A549 (cell line): ENCODE measurements around the gene CHD9. TPM values are rescaled to one million over a fixed set of nuclear protein-coding genes. Genes with fewer than 3 reads are reported as not detected.

Experiments used
- ATAC-seq, 2 experiments: fragments of 200-7000 bp in 1 of 2; fragments of >200 bp in 1 of 2; cut with Nextera tagmentation in 1 of 2; cut with Tn5 transposase in 1 of 2; 3 replicates each; pipeline versions ENCODE4 v1.8.0 to v1.9.1; 2018 to 2020; ENCODE audit warnings: mild to moderate bottlenecking in 1 of 2, moderate library complexity in 1 of 2
- CTCF ChIA-PET: fragments of 300-600 bp; sonication (Branson Sonifier 250); formaldehyde crosslinking; extraction: SDS; loops from one replicate; lab custom pipeline; 2021; ENCODE audit warnings: antibody characterized with exemption, inconsistent platforms; lab: Yijun Ruan, JAX
- POLR2A ChIA-PET: fragments of 350-600 bp; formaldehyde crosslinking; extraction: SDS; loops from one replicate; lab custom pipeline; 2021; ENCODE audit warnings: antibody characterized with exemption, inconsistent platforms; lab: Yijun Ruan, JAX
- DNase-seq, 2 experiments: peaks; one replicate each; pipeline versions ENCODE4 v3.0.0 to v3.0.0-alpha.2; 2011 to 2016; ENCODE audit warnings: low read depth in 1 of 2, low spot score in 1 of 2
- FAIRE-seq: peaks from 2 replicates; lab custom pipeline; 2011; peaks lifted over from hg19 to GRCh38; lab: Jason Lieb, UNC
- H3K27ac ChIP-seq, 2 experiments: fragments of >200 bp; sonication (Bioruptor Twin); formaldehyde crosslinking; 3 replicates each; pipeline ENCODE4 v1.5.1; 2016 to 2017
- H3K4me1 ChIP-seq: fragments of >200 bp; sonication (Bioruptor Twin); formaldehyde crosslinking; 3 replicates; pipeline ENCODE4 v1.6.1; 2016
- H3K4me2 ChIP-seq: fragments of >200 bp; sonication (Bioruptor Twin); formaldehyde crosslinking; 3 replicates; pipeline ENCODE4 v1.6.1; 2016
- H3K4me3 ChIP-seq: fragments of >200 bp; sonication (Bioruptor Twin); formaldehyde crosslinking; 3 replicates; pipeline ENCODE4 v1.5.1; 2016
- H3K9me3 ChIP-seq: fragments of >200 bp; sonication (Bioruptor Twin); formaldehyde crosslinking; 3 replicates; pipeline ENCODE4 v1.6.1; 2016
- ATOH8 ChIP-seq: fragments of 250-450 bp; sonication (Bioruptor Pico); IDR thresholded peaks from 2 replicates; pipeline ENCODE4 v1.5.0; 2020; ENCODE audit warnings: low read depth, mild to moderate bottlenecking, moderate library complexity
- CBX2 ChIP-seq: fragments of 200-600 bp; sonication (generic); IDR thresholded peaks from 2 replicates; pipeline ENCODE4 v1.6.1; 2016; ENCODE audit warnings: low read depth, mild to moderate bottlenecking, borderline replicate concordance
- CBX8 ChIP-seq: fragments of 200-600 bp; sonication (generic); IDR thresholded peaks from 2 replicates; pipeline ENCODE4 v1.6.1; 2016
- CEBPB ChIP-seq, 2 experiments: fragments of >200 bp in 1 of 2; sonication (Bioruptor Twin) in 1 of 2; formaldehyde crosslinking in 1 of 2; IDR thresholded peaks; 2 replicates each; pipeline ENCODE4 v1.6.1; 2012 to 2016
- CTCF ChIP-seq: fragments of >200 bp; sonication (Bioruptor Twin); formaldehyde crosslinking; IDR thresholded peaks from 3 replicates; pipeline ENCODE4 v1.5.1; 2016
- EHF ChIP-seq: fragments of 250-450 bp; sonication (Bioruptor Pico); IDR thresholded peaks from 2 replicates; pipeline ENCODE4 v1.5.0; 2020; ENCODE audit warnings: mild to moderate bottlenecking
- EP300 ChIP-seq, 2 experiments: fragments of >200 bp; sonication (Bioruptor Twin); formaldehyde crosslinking; IDR thresholded peaks; 2 replicates in 1 of 2; 3 replicates in 1 of 2; pipeline ENCODE4 v1.6.1; 2016 to 2017
- FOSB ChIP-seq: fragments of 250-450 bp; sonication (Bioruptor Pico); IDR thresholded peaks from 2 replicates; pipeline ENCODE4 v1.5.0; 2020; ENCODE audit warnings: mild to moderate bottlenecking, moderate library complexity
- FOSL2 ChIP-seq, 2 experiments: fragments of 450-650 bp in 1 of 2; fragments of >200 bp in 1 of 2; sonication (Bioruptor Twin) in 1 of 2; formaldehyde crosslinking; IDR thresholded peaks; 2 replicates each; pipeline versions ENCODE4 v1.5.0 to v1.6.1; 2016 to 2020; ENCODE audit warnings: mild to moderate bottlenecking in 1 of 2, moderate library complexity in 1 of 2
- FOXS1 ChIP-seq: fragments of 250-450 bp; sonication (Bioruptor Pico); IDR thresholded peaks from 2 replicates; pipeline ENCODE4 v1.5.0; 2020; ENCODE audit warnings: mild to moderate bottlenecking, moderate library complexity
- GATA3 ChIP-seq: IDR thresholded peaks from 2 replicates; pipeline ENCODE4 v1.6.1; 2012; ENCODE audit warnings: borderline replicate concordance
- HES2 ChIP-seq: fragments of >200 bp; sonication (Bioruptor Twin); formaldehyde crosslinking; IDR thresholded peaks from 2 replicates; pipeline ENCODE4 v1.6.1; 2016
- HEYL ChIP-seq: fragments of 250-450 bp; sonication (Bioruptor Pico); IDR thresholded peaks from 2 replicates; pipeline ENCODE4 v1.8.0; 2021; ENCODE audit warnings: mild to moderate bottlenecking, moderate library complexity
- HOXA7 ChIP-seq: fragments of 250-450 bp; sonication (Bioruptor Pico); IDR thresholded peaks from 2 replicates; pipeline ENCODE4 v1.5.0; 2020; ENCODE audit warnings: mild to moderate bottlenecking, moderate library complexity
- HOXB5 ChIP-seq: fragments of 250-450 bp; sonication (Bioruptor Pico); IDR thresholded peaks from 2 replicates; pipeline ENCODE4 v1.5.0; 2020; ENCODE audit warnings: mild to moderate bottlenecking, moderate library complexity
- KDM1A ChIP-seq: fragments of 200-600 bp; sonication (generic); IDR thresholded peaks from 2 replicates; pipeline ENCODE4 v1.6.1; 2016; ENCODE audit warnings: low read depth, mild to moderate bottlenecking
- MAZ ChIP-seq: fragments of 150-350 bp; IDR thresholded peaks from 2 replicates; pipeline ENCODE4 v1.6.1; 2014; ENCODE audit warnings: antibody characterized with exemption, low read depth, low read length, borderline replicate concordance
- MYC ChIP-seq: IDR thresholded peaks from 2 replicates; pipeline ENCODE4 v1.6.1; 2012; ENCODE audit warnings: mild to moderate bottlenecking, inconsistent platforms, low read length, improper control_type of control experiment, borderline replicate concordance
- NFE2L2 ChIP-seq: fragments of 150-350 bp; conservative IDR thresholded peaks from 2 replicates; pipeline ENCODE4 v1.6.1; 2014; ENCODE audit warnings: low read length
- NR3C1 ChIP-seq: fragments of >200 bp; sonication (Bioruptor Twin); formaldehyde crosslinking; IDR thresholded peaks from 3 replicates; pipeline ENCODE4 v1.6.1; 2017
- POLR2A ChIP-seq: IDR thresholded peaks from 2 replicates; pipeline ENCODE4 v1.6.1; 2012; ENCODE audit warnings: mild to moderate bottlenecking, low read length
- RARB ChIP-seq: fragments of 250-450 bp; sonication (Bioruptor Pico); IDR thresholded peaks from 2 replicates; pipeline ENCODE4 v1.8.0; 2021; ENCODE audit warnings: mild to moderate bottlenecking, moderate library complexity
- SREBF2 ChIP-seq: fragments of 450-650 bp; IDR thresholded peaks from 2 replicates; pipeline ENCODE4 v1.6.1; 2014; ENCODE audit warnings: mild to moderate bottlenecking, moderate library complexity
- ZFP36 ChIP-seq: fragments of 450-650 bp; IDR thresholded peaks from 2 replicates; pipeline ENCODE4 v1.6.1; 2014; ENCODE audit warnings: borderline replicate concordance; ENCODE audit not compliant: partially characterized antibody
- ZNF302 ChIP-seq: fragments of 250-450 bp; sonication (Bioruptor Pico); IDR thresholded peaks from 2 replicates; pipeline ENCODE4 v1.9.0; 2021; ENCODE audit warnings: inconsistent platforms, mild to moderate bottlenecking, moderate library complexity
- ZSCAN20 ChIP-seq: fragments of 250-450 bp; sonication (Bioruptor Pico); IDR thresholded peaks from 2 replicates; pipeline ENCODE4 v1.8.0; 2022; ENCODE audit warnings: mild to moderate bottlenecking, moderate library complexity
- WGBS: methylation state at CpG from one replicate; pipeline ENCODE4 v1.1.6; 2017; ENCODE audit errors: missing lambda C conversion rate; 5-methylcytosine and 5-hydroxymethylcytosine counted together
- polyA plus RNA-seq, 4 experiments: library from polyadenylated mRNA; depleted of rRNA in 3 of 4; stranded (reverse); fragments of >200 nt; fragmentation: RNase III in 1 of 4; extraction: RNeasy Plus Mini Kit Qiagen cat#74134 plus additional on column Dnase treatment in 1 of 4; gene quantifications; 2 replicates in 3 of 4; 3 replicates in 1 of 4; pipeline ENCODE4 v1.2.3, GENCODE V29; 2011 to 2017

CHD9 gene
- polyA plus RNA-seq, 2 of the 4 experiments (the other 2 are of a cell fraction): 17.8 to 51.6 TPM

GRCh38 chr16:53115047-53115446 lies 60.3 kb downstream of the CHD9 start:
- H3K27ac ChIP-seq: no peak overlapping the region
- CTCF ChIA-PET: interaction anchor here (1.5 kb wide), 1 partner anchor 14 kb away, joined by 5 read pairs; no protein-coding TSS in a partner anchor
- FAIRE-seq: no peak
- H3K4me3 ChIP-seq: no peak overlapping the region
- no peak overlapping the region for H3K4me2 ChIP-seq
- DNase-seq: no peak
- ATAC-seq: no peak
- WGBS: 86% methylated on average over 2 of the region's 2 CpGs
- no peaks in the 10 kb centered on the region for H3K9me3 ChIP-seq
- TF ChIP-seq FOSB: no peak
- no peak for TF ChIP-seq ATOH8 (CRISPR knock-in tag)
- no peak for TF ChIP-seq POLR2A
- TF ChIP-seq EHF (CRISPR knock-in tag): no peak
- TF ChIP-seq ZFP36: no peak
- TF ChIP-seq HOXB5 (CRISPR knock-in tag): no peak
- TF ChIP-seq HOXA7 (CRISPR knock-in tag): no peak
- no peak for TF ChIP-seq NFE2L2
- TF ChIP-seq CTCF: no peak
- no peak for TF ChIP-seq CBX2
- no peak for TF ChIP-seq ZSCAN20 (CRISPR knock-in tag)
- no peak for TF ChIP-seq RARB
- TF ChIP-seq FOXS1 (CRISPR knock-in tag): no peak
- TF ChIP-seq, all 56 proteins: peak for 0
- peaks cover 12% of the 10 kb centered on the region; the same call in 1 of the 3 replicates for H3K4me1 ChIP-seq
- POLR2A ChIA-PET: interaction anchor here (0.6 kb wide), 1 partner anchor 15 kb away, joined by 3 read pairs; no protein-coding TSS in a partner anchor

DNA sequence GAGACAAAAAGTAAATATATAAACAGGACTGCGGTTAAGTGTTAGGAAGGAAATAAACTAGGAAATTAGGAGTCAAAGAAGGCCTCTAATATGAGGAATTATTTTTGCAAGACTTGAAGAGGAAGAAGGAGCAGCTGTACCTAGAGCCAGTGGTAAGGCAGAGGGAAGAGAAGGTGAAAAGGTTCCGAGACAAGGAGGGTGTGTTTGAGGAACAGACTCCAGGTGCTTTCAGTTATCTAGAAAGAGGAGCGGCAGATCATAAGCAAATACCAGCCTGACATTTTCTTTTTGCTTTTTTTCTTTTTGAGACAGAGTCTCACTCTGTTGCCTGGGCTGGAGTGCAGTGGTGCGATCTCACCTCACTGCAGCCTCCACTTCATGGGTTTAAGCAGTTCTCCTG lies 61.0 kb downstream of the CHD9 start:
- POLR2A ChIA-PET: interaction anchor here (0.6 kb wide), 1 partner anchor 15 kb away, joined by 3 read pairs; no protein-coding TSS in a partner anchor
- Histone ChIP-seq H3K27ac (no peak overlapping the region), H3K4me2 (no peak overlapping the region), H3K4me3 (no peak overlapping the region), H3K4me1 (peaks cover 12% of the 10 kb centered on the region; the same call in 1 of the 3 replicates), H3K9me3 (no peaks in the 10 kb centered on the region)
- TF ChIP-seq MYC (no peak), SREBF2 (no peak), CBX8 (no peak), MAZ (no peak), ATOH8 (CRISPR knock-in tag) (no peak)
- DNase-seq: no peak
- CTCF ChIA-PET: interaction anchor here (1.5 kb wide), 1 partner anchor 14 kb away, joined by 5 read pairs; no protein-coding TSS in a partner anchor
- ATAC-seq: no peak
- WGBS: 90% methylated on average over 4 of the region's 4 CpGs
- FAIRE-seq: no peak

DNA sequence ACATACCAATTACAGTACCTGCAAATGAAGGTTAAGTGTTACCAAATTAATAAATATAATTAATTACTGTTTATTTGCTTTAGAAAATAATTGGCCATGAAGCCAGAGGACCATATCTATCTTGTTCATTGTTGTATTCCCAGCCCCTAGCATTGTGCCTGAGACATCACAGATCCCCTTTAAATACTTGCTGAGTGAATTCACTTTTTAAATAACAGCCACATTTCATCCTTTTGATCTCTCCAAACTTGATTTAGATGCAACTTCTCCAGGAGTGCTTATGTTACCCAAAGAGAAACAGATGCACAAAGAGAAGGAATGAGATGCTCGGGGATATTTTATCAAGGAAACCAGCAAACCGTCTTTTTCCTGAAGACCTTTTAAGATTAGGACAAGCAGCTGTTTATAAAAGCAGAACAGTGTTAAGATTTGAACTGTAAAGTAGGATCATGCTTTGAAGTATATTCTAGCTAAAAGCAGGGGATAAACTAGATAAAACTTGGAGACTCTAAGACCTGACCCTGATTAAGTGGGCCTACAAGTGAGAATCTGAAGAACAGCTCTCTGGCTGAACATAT lies 66.3 kb downstream of the CHD9 start:
- no peak overlapping the region for H3K4me2 ChIP-seq
- TF ChIP-seq EP300 (IDR thresholded peaks at IDR 0.05) (no peak), HES2 (no peak), FOSB (no peak), GATA3 (no peak), ZNF302 (CRISPR knock-in tag) (no peak), KDM1A (no peak), NR3C1 (no peak), HEYL (no peak), CTCF (no peak), ZSCAN20 (CRISPR knock-in tag) (no peak), FOSL2 (IDR thresholded peaks at IDR 0.05) (no peak), FOSL2 (CRISPR knock-in tag; IDR thresholded peaks at IDR 0.05) (no peak), CEBPB (IDR thresholded peaks at IDR 0.05) (no peak)
- TF ChIP-seq, all 56 proteins: peak for 0
- Histone ChIP-seq H3K4me1 (no peaks in the 10 kb centered on the region), H3K9me3 (no peaks in the 10 kb centered on the region), H3K27ac (peak overlapping the region in 1 of 2 experiments; percentile 7; a peak in 1 of 6 replicates), H3K4me3 (no peak overlapping the region)
- 88% methylated on average over 2 of the region's 2 CpGs for WGBS
- POLR2A ChIA-PET: interaction anchor here (1.3 kb wide), 1 partner anchor 22 kb away, joined by 6 read pairs; no protein-coding TSS in a partner anchor
- no peak for FAIRE-seq
- CTCF ChIA-PET: interaction anchor here (1.0 to 1.6 kb wide), 4 partner anchors 9 to 87 kb away, joined by 3 to 7 read pairs (median 4); partner anchors contain the start of gene CHD9
- no peak for DNase-seq
- ATAC-seq: no peak
